Measurements from ENCODE around the gene BPIFA2. TPM values are rescaled to one million over a fixed set of nuclear protein-coding genes. Genes with fewer than 3 reads are reported as not detected.

Gene BPIFA2
- total and polyA plus RNA-seq, 2 of the 4 experiments (the other 2 are of a cell fraction) = not detected

DNA sequence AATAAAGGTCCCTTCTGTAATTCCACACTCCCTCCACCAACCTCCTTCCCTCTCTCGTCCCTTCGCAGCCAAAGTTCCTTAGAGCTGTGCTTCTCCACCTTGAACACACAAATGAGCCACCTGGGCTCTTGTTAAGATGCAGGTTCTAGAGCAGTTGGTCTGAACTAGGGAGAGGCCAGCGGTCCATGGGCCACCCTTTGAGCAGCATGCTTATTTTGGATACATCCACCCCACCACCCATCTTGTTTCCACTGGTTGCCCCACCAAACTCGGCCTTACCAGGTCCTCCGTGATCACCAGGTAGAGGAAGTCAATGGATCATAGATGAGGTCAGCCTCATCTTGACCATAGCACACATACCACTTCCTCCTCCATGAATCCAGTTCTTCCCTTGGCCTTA lies 7.3 kb upstream of the BPIFA2 start:
- DNase-seq (no peak), ATAC-seq (ENCODE audit: low read depth) (no peak)
- no peak overlapping the region for H2AK9ac ChIP-seq (replicated peaks; ENCODE audit: low read depth, low read length, poor library complexity)
- peaks cover 3% of the 10 kb centered on the region for H3K27me3 ChIP-seq (ENCODE audit: control insufficient read depth, insufficient read depth, low read length)
- H3K9me1 ChIP-seq (ENCODE audit: insufficient read depth, low read length) = no peaks in the 10 kb centered on the region
- no peak overlapping the region for H3K56ac ChIP-seq (ENCODE audit: extremely low read depth, insufficient read depth, low read length)
- dilution Hi-C loops (cut with HindIII; ENCODE audit: low sequenced_read_pairs, unreplicated experiment) = no loop called here
- no peak overlapping the region for H3K9ac ChIP-seq (ENCODE audit: low read depth, low read length)
- no peak overlapping the region for H2BK20ac ChIP-seq (ENCODE audit: low read depth, low read length)
- H3K27ac ChIP-seq (ENCODE audit: insufficient read depth, low read length) = no peak overlapping the region
- no peak overlapping the region for H3K4me3 ChIP-seq (ENCODE audit: insufficient read depth, low read depth, low read length)
- no peaks in the 10 kb centered on the region for H3K9me3 ChIP-seq (ENCODE audit: control insufficient read depth, insufficient read depth, low read length)
- H3K14ac ChIP-seq (replicated peaks; ENCODE audit: low read depth, low read length) = no peak overlapping the region
- H2BK15ac ChIP-seq (ENCODE audit: low read depth, low read length) = no peak overlapping the region
- no peaks in the 10 kb centered on the region for H3K79me1 ChIP-seq (ENCODE audit: low read depth in 1 of 2, low read length in 2 of 2)
- in situ Hi-C loops (cut with MboI; ENCODE audit: low sequenced_read_pairs) = no loop called here
- H3K36me3 ChIP-seq (ENCODE audit: control insufficient read depth, insufficient read depth, low read length) = no peaks in the 10 kb centered on the region
- H2AK5ac ChIP-seq (ENCODE audit: low read depth, low read length) = no peak overlapping the region
- WGBS, 2 experiments (ENCODE audit: extremely low coverage in 2 of 2, insufficient read length in 1 of 2) = no CpG with 5 or more reads among the region's 5 CpGs
- H3K4me2 ChIP-seq (ENCODE audit: low read depth, low read length) = no peak overlapping the region
- intact Hi-C loops (cut with micrococcal nuclease) = no loop called here
- BruUV-seq (replicated peaks) = no TSS peak
- no peak overlapping the region for H4K91ac ChIP-seq (ENCODE audit: insufficient read depth, low read depth, low read length)
- no peak overlapping the region for H3K23ac ChIP-seq (ENCODE audit: low read depth, low read length)
- H2BK5ac ChIP-seq (ENCODE audit: low read depth, low read length, poor library complexity, severe bottlenecking) = no peak overlapping the region
- no peak overlapping the region for H3K18ac ChIP-seq (ENCODE audit: low read depth, low read length)
- no peaks in the 10 kb centered on the region for H3K4me1 ChIP-seq (ENCODE audit: control insufficient read depth, insufficient read depth, low read length)
- H2BK120ac ChIP-seq (ENCODE audit: low read depth, low read length) = no peak overlapping the region
- H4K8ac ChIP-seq (ENCODE audit: low read depth in 2 of 2, low read length in 2 of 2) = no peak overlapping the region
- no peak overlapping the region for H3K4ac ChIP-seq (ENCODE audit: low read depth, low read length)
- H4K20me1 ChIP-seq (ENCODE audit: insufficient read depth, low read length) = no peaks in the 10 kb centered on the region
- no peak for TF ChIP-seq MXI1 (IDR thresholded peaks at IDR 0.05; ENCODE audit: borderline replicate concordance, low read depth, low read length)
- no peak for TF ChIP-seq RAD21 (IDR thresholded peaks at IDR 0.05; ENCODE audit: low read length)
- TF ChIP-seq ELK1 (IDR thresholded peaks at IDR 0.05; ENCODE audit: borderline replicate concordance, low read depth, low read length) = no peak
- TF ChIP-seq BHLHE40 (IDR thresholded peaks at IDR 0.05; ENCODE audit: low read depth, low read length) = no peak
- TF ChIP-seq CHD1 (IDR thresholded peaks at IDR 0.05; ENCODE audit: low read depth, low read length) = no peak
- no peak for TF ChIP-seq MAFK (IDR thresholded peaks at IDR 0.05; ENCODE audit: low read depth, low read length)
- TF ChIP-seq, protein P1, sequence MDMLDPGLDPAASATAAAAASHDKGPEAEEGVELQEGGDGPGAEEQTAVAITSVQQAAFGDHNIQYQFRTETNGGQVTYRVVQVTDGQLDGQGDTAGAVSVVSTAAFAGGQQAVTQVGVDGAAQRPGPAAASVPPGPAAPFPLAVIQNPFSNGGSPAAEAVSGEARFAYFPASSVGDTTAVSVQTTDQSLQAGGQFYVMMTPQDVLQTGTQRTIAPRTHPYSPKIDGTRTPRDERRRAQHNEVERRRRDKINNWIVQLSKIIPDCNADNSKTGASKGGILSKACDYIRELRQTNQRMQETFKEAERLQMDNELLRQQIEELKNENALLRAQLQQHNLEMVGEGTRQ (IDR thresholded peaks at IDR 0.05; ENCODE audit: low read depth, low read length) = no peak
- TF ChIP-seq CTCF (conservative IDR thresholded peaks at IDR 0.05; ENCODE audit: low read depth, low read length) = no peak
- no peak for TF ChIP-seq RCOR1 (IDR thresholded peaks at IDR 0.05; ENCODE audit: insufficient replicate concordance, low read length)
- no peak for TF ChIP-seq RFX5 (IDR thresholded peaks at IDR 0.05; ENCODE audit: low read depth, low read length)
- TF ChIP-seq NFE2L2 (IDR thresholded peaks at IDR 0.05; ENCODE audit: low read depth, low read length) = no peak
- no peak for TF ChIP-seq FOS (IDR thresholded peaks at IDR 0.05; ENCODE audit: low read depth, low read length)
- TF ChIP-seq POLR2A (IDR thresholded peaks at IDR 0.05; ENCODE audit: low read depth, low read length) = no peak
- TF ChIP-seq MAZ (IDR thresholded peaks at IDR 0.05; ENCODE audit: borderline replicate concordance, low read depth, low read length) = no peak
- TF ChIP-seq SMC3 (IDR thresholded peaks at IDR 0.05; ENCODE audit: low read depth, low read length) = no peak
- TF ChIP-seq CEBPB (IDR thresholded peaks at IDR 0.05; ENCODE audit: low read depth, low read length) = no peak
- H2AFZ ChIP-seq (replicated peaks; ENCODE audit: low read length, poor library complexity) = no peak overlapping the region
- H4K5ac ChIP-seq (ENCODE audit: low read depth, low read length) = no peak overlapping the region
- ChIA-PET POLR2A (ENCODE audit: unreplicated experiment) (no interaction called here), CTCF (no interaction called here)

Data from IMR-90 (cell line).